Vagina (tissue), 2 donors: Measurements from ENCODE around the gene ST8SIA5.

Experiments used
- POLR2AphosphoS5 ChIP-seq, 2 donors: sonication (generic); formaldehyde crosslinking; IDR thresholded peaks; one replicate each; pipeline ENCODE4 v1.9.0; 2017; ENCODE audit warnings: antibody characterized with exemption in 2 of 2, mild to moderate bottlenecking in 2 of 2, low read depth in 1 of 2; ENCODE audit not compliant: insufficient read depth in 1 of 2
- TF ChIP-seq, protein P1 (sequence below), 3 experiments: fragments of 450-650 bp in 2 of 3; fragments of 200-600 bp in 1 of 3; sonication (generic) in 1 of 3; IDR thresholded peaks; one replicate each; pipeline ENCODE4 v1.5.1; 2017 to 2019; ENCODE audit warnings: antibody characterized with exemption in 3 of 3, mild to moderate bottlenecking in 2 of 3, moderate library complexity in 2 of 3

GRCh38 chr18:46696702-46697101, 60.2 kb downstream of the ST8SIA5 start:
- TF ChIP-seq, protein P1, sequence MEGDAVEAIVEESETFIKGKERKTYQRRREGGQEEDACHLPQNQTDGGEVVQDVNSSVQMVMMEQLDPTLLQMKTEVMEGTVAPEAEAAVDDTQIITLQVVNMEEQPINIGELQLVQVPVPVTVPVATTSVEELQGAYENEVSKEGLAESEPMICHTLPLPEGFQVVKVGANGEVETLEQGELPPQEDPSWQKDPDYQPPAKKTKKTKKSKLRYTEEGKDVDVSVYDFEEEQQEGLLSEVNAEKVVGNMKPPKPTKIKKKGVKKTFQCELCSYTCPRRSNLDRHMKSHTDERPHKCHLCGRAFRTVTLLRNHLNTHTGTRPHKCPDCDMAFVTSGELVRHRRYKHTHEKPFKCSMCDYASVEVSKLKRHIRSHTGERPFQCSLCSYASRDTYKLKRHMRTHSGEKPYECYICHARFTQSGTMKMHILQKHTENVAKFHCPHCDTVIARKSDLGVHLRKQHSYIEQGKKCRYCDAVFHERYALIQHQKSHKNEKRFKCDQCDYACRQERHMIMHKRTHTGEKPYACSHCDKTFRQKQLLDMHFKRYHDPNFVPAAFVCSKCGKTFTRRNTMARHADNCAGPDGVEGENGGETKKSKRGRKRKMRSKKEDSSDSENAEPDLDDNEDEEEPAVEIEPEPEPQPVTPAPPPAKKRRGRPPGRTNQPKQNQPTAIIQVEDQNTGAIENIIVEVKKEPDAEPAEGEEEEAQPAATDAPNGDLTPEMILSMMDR (IDR thresholded peaks at IDR 0.05), result no peak
- no peak for TF ChIP-seq POLR2AphosphoS5 (IDR thresholded peaks at IDR 0.05; ENCODE audit: insufficient read depth in 1 of 2, low read depth in 1 of 2)
